ENCODE data around the gene CFLAR. TPM values are rescaled to one million over a fixed set of nuclear protein-coding genes. Genes with fewer than 3 reads are reported as not detected.
"Not testable (repeated sequence)": the region's sequence is repeated elsewhere in the genome, so short reads cannot be mapped to it uniquely, and the experiment has no call there.

The CFLAR gene
- total RNA-seq, 1 experiment from 2014 or later: 13.6 TPM

GRCh38 chr2:201172279-201172678 lies 56.3 kb downstream of the CFLAR start:
- Histone ChIP-seq H3K27ac (no peak overlapping the region), H3K4me3 (no peak overlapping the region), H3K9me3 (replicated peaks) (no peaks in the 10 kb centered on the region), H3K36me3 (no peaks in the 10 kb centered on the region), H3K27me3 (no peaks in the 10 kb centered on the region), H3K4me1 (peaks cover 3% of the 10 kb centered on the region; the same call in 1 of the 2 replicates)
- no peak for DNase-seq

GRCh38 chr2:201174687-201175086 lies 58.7 kb downstream of the CFLAR start:
- no peak for DNase-seq
- Histone ChIP-seq H3K27ac (no peak overlapping the region), H3K4me3 (no peak overlapping the region), H3K36me3 (no peaks in the 10 kb centered on the region), H3K4me1 (peaks cover 3% of the 10 kb centered on the region; the same call in 1 of the 2 replicates), H3K9me3 (replicated peaks) (no peaks in the 10 kb centered on the region), H3K27me3 (no peaks in the 10 kb centered on the region)

- H3K27me3 ChIP-seq: no peaks in the 10 kb centered on the region
- no peak overlapping the region for H3K27ac ChIP-seq
- H3K9me3 ChIP-seq (replicated peaks): no peaks in the 10 kb centered on the region
- no peak overlapping the region for H3K4me3 ChIP-seq
- no peaks in the 10 kb centered on the region for H3K36me3 ChIP-seq
- H3K4me1 ChIP-seq: peaks cover 3% of the 10 kb centered on the region; the same call in 1 of the 2 replicates
- no peak for DNase-seq
Measured at GRCh38 chr2:201176081-201176481, 60.1 kb downstream of the CFLAR start.

GRCh38 chr2:201180010-201180409 lies 64.0 kb downstream of the CFLAR start:
- no peak overlapping the region for H3K27ac ChIP-seq
- no peaks in the 10 kb centered on the region for H3K9me3 ChIP-seq (replicated peaks)
- H3K36me3 ChIP-seq: no peaks in the 10 kb centered on the region
- no peak overlapping the region for H3K4me3 ChIP-seq
- H3K27me3 ChIP-seq: no peaks in the 10 kb centered on the region
- H3K4me1 ChIP-seq: peaks cover 3% of the 10 kb centered on the region; the same call in 1 of the 2 replicates
- no peak for DNase-seq

GRCh38 chr2:201182650-201183364 lies 66.8 kb downstream of the CFLAR start, which contains the start of gene CASP10:
TSS of gene CASP10 (plus strand) at chr2:201183141. CDS start at chr2:201185778, 2,637 bp downstream.
- Histone ChIP-seq H3K36me3 (no peaks in the 10 kb centered on the region), H3K4me1 (no peaks in the 10 kb centered on the region), H3K9me3 (replicated peaks) (no peaks in the 10 kb centered on the region), H3K4me3 (peak within 1 kb of the TSS; percentile 27), H3K27me3 (no peaks in the 10 kb centered on the region), H3K27ac (no peak within 1 kb of the TSS)
- peak in 1 of 2 experiments; percentile 35 for DNase-seq

GRCh38 chr2:201183365-201183727 lies 67.4 kb downstream of the CFLAR start:
- H3K27ac ChIP-seq: no peak overlapping the region
- H3K9me3 ChIP-seq (replicated peaks): no peaks in the 10 kb centered on the region
- H3K27me3 ChIP-seq: no peaks in the 10 kb centered on the region
- peak overlapping the region; percentile 27 for H3K4me3 ChIP-seq
- DNase-seq: no peak
- H3K36me3 ChIP-seq: no peaks in the 10 kb centered on the region
- H3K4me1 ChIP-seq: no peaks in the 10 kb centered on the region

GRCh38 chr2:201183835-201184234 lies 67.9 kb downstream of the CFLAR start:
- not testable (repeated sequence) for H3K9me3 ChIP-seq (replicated peaks); H3K27me3 ChIP-seq; H3K4me1 ChIP-seq; H3K27ac ChIP-seq; H3K4me3 ChIP-seq; H3K36me3 ChIP-seq; DNase-seq

GRCh38 chr2:201184248-201184647 lies 68.3 kb downstream of the CFLAR start:
- not testable (repeated sequence) for H3K9me3 ChIP-seq (replicated peaks); H3K27me3 ChIP-seq; DNase-seq; H3K27ac ChIP-seq; H3K4me1 ChIP-seq; H3K4me3 ChIP-seq; H3K36me3 ChIP-seq

- no peak overlapping the region for H3K4me3 ChIP-seq
- H3K9me3 ChIP-seq (replicated peaks): no peaks in the 10 kb centered on the region
- no peak for DNase-seq
- no peaks in the 10 kb centered on the region for H3K4me1 ChIP-seq
- H3K27me3 ChIP-seq: no peaks in the 10 kb centered on the region
- H3K27ac ChIP-seq: no peak overlapping the region
- no peaks in the 10 kb centered on the region for H3K36me3 ChIP-seq
Measured at GRCh38 chr2:201185863-201186262, 69.9 kb downstream of the CFLAR start.

GRCh38 chr2:201186982-201187381 lies 71.0 kb downstream of the CFLAR start:
- no peak for DNase-seq
- no peak overlapping the region for H3K27ac ChIP-seq
- H3K27me3 ChIP-seq: no peaks in the 10 kb centered on the region
- no peak overlapping the region for H3K4me3 ChIP-seq
- no peaks in the 10 kb centered on the region for H3K9me3 ChIP-seq (replicated peaks)
- H3K4me1 ChIP-seq: no peaks in the 10 kb centered on the region
- no peaks in the 10 kb centered on the region for H3K36me3 ChIP-seq

GRCh38 chr2:201188449-201188848 lies 72.5 kb downstream of the CFLAR start:
- Histone ChIP-seq H3K9me3 (replicated peaks) (no peaks in the 10 kb centered on the region), H3K4me3 (no peak overlapping the region), H3K36me3 (no peaks in the 10 kb centered on the region), H3K27ac (no peak overlapping the region), H3K4me1 (no peaks in the 10 kb centered on the region), H3K27me3 (no peaks in the 10 kb centered on the region)
- no peak for DNase-seq

GRCh38 chr2:201191132-201191875 lies 75.3 kb downstream of the CFLAR start:
- no peak overlapping the region for H3K4me3 ChIP-seq
- no peaks in the 10 kb centered on the region for H3K27me3 ChIP-seq
- no peak for DNase-seq
- H3K4me1 ChIP-seq: no peaks in the 10 kb centered on the region
- no peak overlapping the region for H3K27ac ChIP-seq
- no peaks in the 10 kb centered on the region for H3K9me3 ChIP-seq (replicated peaks)
- H3K36me3 ChIP-seq: no peaks in the 10 kb centered on the region

GRCh38 chr2:201194097-201194496 lies 78.1 kb downstream of the CFLAR start:
- no peaks in the 10 kb centered on the region for H3K36me3 ChIP-seq
- no peaks in the 10 kb centered on the region for H3K4me1 ChIP-seq
- no peak for DNase-seq
- H3K27ac ChIP-seq: no peak overlapping the region
- no peaks in the 10 kb centered on the region for H3K27me3 ChIP-seq
- no peak overlapping the region for H3K4me3 ChIP-seq
- H3K9me3 ChIP-seq (replicated peaks): no peaks in the 10 kb centered on the region

GRCh38 chr2:201195331-201195730 lies 79.4 kb downstream of the CFLAR start:
- Histone ChIP-seq H3K4me3 (no peak overlapping the region), H3K36me3 (no peaks in the 10 kb centered on the region), H3K9me3 (replicated peaks) (no peaks in the 10 kb centered on the region), H3K27ac (no peak overlapping the region), H3K4me1 (no peaks in the 10 kb centered on the region), H3K27me3 (no peaks in the 10 kb centered on the region)
- no peak for DNase-seq

- H3K4me3 ChIP-seq: no peak overlapping the region
- H3K27me3 ChIP-seq: no peaks in the 10 kb centered on the region
- DNase-seq: no peak
- no peak overlapping the region for H3K27ac ChIP-seq
- H3K36me3 ChIP-seq: no peaks in the 10 kb centered on the region
- no peaks in the 10 kb centered on the region for H3K4me1 ChIP-seq
- H3K9me3 ChIP-seq (replicated peaks): no peaks in the 10 kb centered on the region
Measured at GRCh38 chr2:201196003-201196402, 80.0 kb downstream of the CFLAR start.

Data from SJCRH30 (cell line).